ENCODE data around the gene GLIS2. TPM values are rescaled to one million over a fixed set of nuclear protein-coding genes. Genes with fewer than 3 reads are reported as not detected.

GLIS2 gene
- total and polyA plus RNA-seq, 2 of the 4 experiments (the other 2 are of a cell fraction) = 0.36 to 8.4 TPM

GRCh38 chr16:4303973-4304372, 11.9 kb upstream of the GLIS2 start:
- TF ChIP-seq USF2 (IDR thresholded peaks at IDR 0.05; ENCODE audit: low read depth, low read length) (0 out of 2 replicates have a peak, but pooled peaks have one; percentile 11), CHD1 (IDR thresholded peaks at IDR 0.05; ENCODE audit: low read depth, low read length) (no peak)
- in situ Hi-C loops (cut with MboI; ENCODE audit: low sequenced_read_pairs) = no loop called here

More at GRCh38 chr16:4303973-4304372, 11.9 kb upstream of the GLIS2 start:
- H4K91ac ChIP-seq (ENCODE audit: insufficient read depth, low read depth, low read length) = no peak overlapping the region
- no peak overlapping the region for H3K18ac ChIP-seq (ENCODE audit: low read depth, low read length)
- no peaks in the 10 kb centered on the region for H4K20me1 ChIP-seq (ENCODE audit: insufficient read depth, low read length)
- peaks cover 2% of the 10 kb centered on the region; the same call in 1 of the 2 replicates for H3K36me3 ChIP-seq (ENCODE audit: control insufficient read depth, insufficient read depth, low read length)
- H3K4me3 ChIP-seq (ENCODE audit: insufficient read depth, low read depth, low read length) = no peak overlapping the region
- no peaks in the 10 kb centered on the region for H3K27me3 ChIP-seq (ENCODE audit: control insufficient read depth, insufficient read depth, low read length)
- H3K14ac ChIP-seq (replicated peaks; ENCODE audit: low read depth, low read length) = no peak overlapping the region
- H2BK120ac ChIP-seq (ENCODE audit: low read depth, low read length) = no peak overlapping the region
- no peak overlapping the region for H3K56ac ChIP-seq (ENCODE audit: extremely low read depth, insufficient read depth, low read length)
- no peak overlapping the region for H2BK15ac ChIP-seq (ENCODE audit: low read depth, low read length)
- peaks cover 9 to 36% of the 10 kb centered on the region in 2 experiments; a peak in 3 of 4 replicates for H3K79me1 ChIP-seq (ENCODE audit: low read depth in 1 of 2, low read length in 2 of 2)
- H4K8ac ChIP-seq (ENCODE audit: low read depth in 2 of 2, low read length in 2 of 2) = 0 out of 4 replicates have a peak overlapping the region, but pooled peaks of 1 of the 2 experiments have one; percentile 9
- peaks cover 8% of the 10 kb centered on the region for H3K9me1 ChIP-seq (ENCODE audit: insufficient read depth, low read length)
- H2AFZ ChIP-seq (replicated peaks; ENCODE audit: low read length, poor library complexity) = peak overlapping the region; percentile 61
- H2AK9ac ChIP-seq (replicated peaks; ENCODE audit: low read depth, low read length, poor library complexity) = peak overlapping the region; percentile 55
- no peak overlapping the region for H2BK5ac ChIP-seq (ENCODE audit: low read depth, low read length, poor library complexity, severe bottlenecking)
- H3K4me1 ChIP-seq (ENCODE audit: control insufficient read depth, insufficient read depth, low read length) = peaks cover 7% of the 10 kb centered on the region
- no peak overlapping the region for H4K5ac ChIP-seq (ENCODE audit: low read depth, low read length)
- no peak overlapping the region for H3K23ac ChIP-seq (ENCODE audit: low read depth, low read length)
- BruUV-seq (replicated peaks) = no TSS peak
- ATAC-seq (ENCODE audit: low read depth) (no peak), DNase-seq (no peak)
- H2BK20ac ChIP-seq (ENCODE audit: low read depth, low read length) = no peak overlapping the region
- H3K9ac ChIP-seq (ENCODE audit: low read depth, low read length) = no peak overlapping the region
- intact Hi-C loops (cut with micrococcal nuclease) (no loop called here), dilution Hi-C loops (cut with HindIII; ENCODE audit: low sequenced_read_pairs, unreplicated experiment) (no loop called here)
- 50% methylated on average over 6 of the region's 13 CpGs; no CpG with 5 or more reads in 1 of the 2 experiments for WGBS, 2 experiments (ENCODE audit: extremely low coverage in 2 of 2, insufficient read length in 1 of 2)
- H2AK5ac ChIP-seq (ENCODE audit: low read depth, low read length) = no peak overlapping the region
- ChIA-PET POLR2A (ENCODE audit: unreplicated experiment) (no interaction called here), CTCF (no interaction called here)
- no peak overlapping the region for H3K27ac ChIP-seq (ENCODE audit: insufficient read depth, low read length)
- no peak overlapping the region for H3K4me2 ChIP-seq (ENCODE audit: low read depth, low read length)
- no peaks in the 10 kb centered on the region for H3K9me3 ChIP-seq (ENCODE audit: control insufficient read depth, insufficient read depth, low read length)
- H3K4ac ChIP-seq (ENCODE audit: low read depth, low read length) = no peak overlapping the region

Measured in IMR-90 (cell line).